Tibial nerve (tissue), 4 donors: ENCODE results near the gene ANKMY2. TPM values are rescaled to one million over a fixed set of nuclear protein-coding genes. Genes with fewer than 3 reads are reported as not detected.
"Not testable (repeated sequence)": the region's sequence is repeated elsewhere in the genome, so short reads cannot be mapped to it uniquely, and the experiment has no call there.

ENCODE experiments used
- DNase-seq, 2 donors: peaks; one replicate each; pipeline ENCODE4 v3.0.0-alpha.2; 2019; ENCODE audit warnings: low spot score in 2 of 2
- H3K27ac ChIP-seq, 4 donors: fragments of 200-600 bp; sonication (generic) in 3 of 4; one replicate each; pipeline ENCODE4 v1.5.1; 2017 to 2019; ENCODE audit warnings: mild to moderate bottlenecking in 1 of 4
- H3K27me3 ChIP-seq, 2 donors: fragments of 200-600 bp; sonication (generic) in 1 of 2; one replicate each; pipeline versions ENCODE4 v1.5.1 to v1.6.0; 2017 to 2019
- H3K36me3 ChIP-seq, 3 donors: fragments of 200-600 bp; sonication (generic); one replicate each; pipeline ENCODE4 v1.5.1; 2018 to 2019
- H3K4me1 ChIP-seq, 4 donors: fragments of 200-600 bp; sonication (generic) in 3 of 4; one replicate each; pipeline ENCODE4 v1.5.1; 2017 to 2019
- H3K4me3 ChIP-seq, 4 donors: fragments of 200-600 bp; sonication (generic) in 3 of 4; one replicate each; pipeline ENCODE4 v1.5.1; 2017 to 2019; ENCODE audit warnings: mild to moderate bottlenecking in 1 of 4, moderate library complexity in 1 of 4
- H3K9me3 ChIP-seq, 4 donors: fragments of 200-600 bp; sonication (generic) in 3 of 4; one replicate each; pipeline ENCODE4 v1.5.1; 2017 to 2019
- EP300 ChIP-seq, 2 donors: sonication (generic); formaldehyde crosslinking; IDR thresholded peaks; one replicate each; pipeline ENCODE4 v1.6.1; 2017; ENCODE audit warnings: antibody characterized with exemption in 2 of 2, mild to moderate bottlenecking in 1 of 2
- POLR2A ChIP-seq, 2 donors: fragments of 450-650 bp; IDR thresholded peaks; one replicate each; pipeline ENCODE4 v1.6.1; 2017; ENCODE audit warnings: antibody characterized with exemption in 2 of 2, mild to moderate bottlenecking in 2 of 2, moderate library complexity in 2 of 2
- WGBS, 2 donors: methylation state at CpG; one replicate each; pipeline ENCODE4 v1.1.5; 2018; 5-methylcytosine and 5-hydroxymethylcytosine counted together
- total RNA-seq, 4 donors: library from RNA; depleted of rRNA; stranded (reverse); fragments of >200 nt; gene quantifications; one replicate each; pipeline ENCODE4 v1.1.0, GENCODE V29; 2016
- TF ChIP-seq, protein P1 (sequence below), 5 experiments: fragments of 200-600 bp in 3 of 5; fragments of 450-650 bp in 2 of 5; sonication (generic) in 3 of 5; IDR thresholded peaks; one replicate each; pipeline ENCODE4 v1.5.1; 2016 to 2019; ENCODE audit warnings: antibody characterized with exemption in 5 of 5, mild to moderate bottlenecking in 3 of 5, moderate library complexity in 2 of 5

Gene ANKMY2
- total RNA-seq, 4 donors from 2014 or later = 10.0 to 15.3 (median 13.7) TPM

DNA sequence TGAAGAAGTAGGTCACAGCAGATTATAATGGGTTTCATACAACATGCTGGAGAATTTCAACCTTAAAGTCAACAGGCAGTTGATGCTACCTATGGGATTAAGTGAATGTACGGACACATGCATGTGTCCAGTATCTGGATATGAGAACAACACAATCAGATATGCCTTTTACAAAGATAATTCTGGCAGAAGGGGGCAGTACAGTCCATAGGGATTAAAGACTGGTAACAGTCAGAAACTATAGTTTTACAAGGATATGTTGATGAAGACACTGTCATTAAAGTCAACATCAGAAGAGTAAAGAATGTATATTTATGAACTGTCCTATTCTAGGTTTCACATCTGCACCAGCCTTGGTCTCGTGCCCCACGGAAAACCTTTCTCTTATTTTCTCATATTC, 41.5 kb downstream of the ANKMY2 start:
- no peaks in the 10 kb centered on the region for H3K9me3 ChIP-seq
- no peaks in the 10 kb centered on the region for H3K27me3 ChIP-seq
- 93 to 94% methylated on average over 3 of the region's 3 CpGs for WGBS, 2 donors
- no peak overlapping the region for H3K27ac ChIP-seq
- no peak overlapping the region for H3K4me3 ChIP-seq
- H3K4me1 ChIP-seq = no peaks in the 10 kb centered on the region
- no peak for DNase-seq
- H3K36me3 ChIP-seq = peaks cover 0 to 93% (median 0%) of the 10 kb centered on the region in 3 donors
- TF ChIP-seq, protein P1, sequence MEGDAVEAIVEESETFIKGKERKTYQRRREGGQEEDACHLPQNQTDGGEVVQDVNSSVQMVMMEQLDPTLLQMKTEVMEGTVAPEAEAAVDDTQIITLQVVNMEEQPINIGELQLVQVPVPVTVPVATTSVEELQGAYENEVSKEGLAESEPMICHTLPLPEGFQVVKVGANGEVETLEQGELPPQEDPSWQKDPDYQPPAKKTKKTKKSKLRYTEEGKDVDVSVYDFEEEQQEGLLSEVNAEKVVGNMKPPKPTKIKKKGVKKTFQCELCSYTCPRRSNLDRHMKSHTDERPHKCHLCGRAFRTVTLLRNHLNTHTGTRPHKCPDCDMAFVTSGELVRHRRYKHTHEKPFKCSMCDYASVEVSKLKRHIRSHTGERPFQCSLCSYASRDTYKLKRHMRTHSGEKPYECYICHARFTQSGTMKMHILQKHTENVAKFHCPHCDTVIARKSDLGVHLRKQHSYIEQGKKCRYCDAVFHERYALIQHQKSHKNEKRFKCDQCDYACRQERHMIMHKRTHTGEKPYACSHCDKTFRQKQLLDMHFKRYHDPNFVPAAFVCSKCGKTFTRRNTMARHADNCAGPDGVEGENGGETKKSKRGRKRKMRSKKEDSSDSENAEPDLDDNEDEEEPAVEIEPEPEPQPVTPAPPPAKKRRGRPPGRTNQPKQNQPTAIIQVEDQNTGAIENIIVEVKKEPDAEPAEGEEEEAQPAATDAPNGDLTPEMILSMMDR (IDR thresholded peaks at IDR 0.05) = peak in 3 of 5 experiments; percentile 6 to 30 (median 16)
- TF ChIP-seq EP300 (IDR thresholded peaks at IDR 0.05) = no peak

DNA sequence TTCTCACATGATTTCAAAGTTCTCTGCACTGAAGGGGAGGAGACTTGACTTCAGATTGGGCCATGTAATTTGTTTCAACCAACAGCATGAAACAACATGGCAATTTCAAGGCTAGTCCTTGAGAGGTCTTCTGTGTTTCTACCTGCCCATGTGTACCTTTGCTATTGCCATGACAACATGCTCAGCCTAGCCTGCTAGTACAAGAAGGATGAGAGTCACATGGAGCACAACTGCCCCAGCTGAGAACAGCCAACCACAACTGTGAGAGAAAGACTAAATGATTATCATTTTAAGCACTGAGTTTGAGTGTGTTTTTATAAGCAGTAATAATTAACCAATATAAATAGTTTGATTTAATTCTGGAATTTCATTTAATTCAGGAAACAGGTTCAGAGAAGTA, 41.9 kb downstream of the ANKMY2 start:
- Histone ChIP-seq H3K36me3 (peaks cover 0 to 93% (median 0%) of the 10 kb centered on the region in 3 donors), H3K4me1 (no peaks in the 10 kb centered on the region), H3K9me3 (no peaks in the 10 kb centered on the region), H3K27me3 (no peaks in the 10 kb centered on the region), H3K27ac (no peak overlapping the region), H3K4me3 (no peak overlapping the region)
- DNase-seq = no peak
- no peak for TF ChIP-seq EP300 (IDR thresholded peaks at IDR 0.05)
- no peak for TF ChIP-seq POLR2A (IDR thresholded peaks at IDR 0.05)
- TF ChIP-seq, protein P1 (IDR thresholded peaks at IDR 0.05) = no peak

DNA sequence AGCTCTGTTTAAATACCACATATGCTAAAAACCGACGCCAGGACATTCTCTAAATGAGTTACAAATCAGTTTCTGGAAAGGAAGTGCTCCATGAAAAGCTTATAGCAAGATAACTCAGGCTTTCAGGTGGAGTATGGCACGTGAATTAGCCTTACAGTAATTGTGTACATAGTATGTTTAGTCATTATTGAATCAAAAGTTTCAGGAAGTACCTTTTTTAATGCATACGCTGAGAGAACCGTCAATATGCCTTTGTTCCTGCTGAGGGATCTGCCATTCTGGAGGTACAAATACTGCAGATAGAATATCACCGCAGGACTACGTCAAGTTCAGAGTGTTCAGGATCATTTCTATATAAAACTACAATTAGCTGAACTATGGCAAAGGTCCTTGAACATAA, 45.7 kb downstream of the ANKMY2 start:
- no peaks in the 10 kb centered on the region for H3K9me3 ChIP-seq
- no peaks in the 10 kb centered on the region for H3K4me1 ChIP-seq
- H3K27me3 ChIP-seq = no peaks in the 10 kb centered on the region
- peaks cover 0 to 72% (median 0%) of the 10 kb centered on the region in 3 donors for H3K36me3 ChIP-seq
- no peak for TF ChIP-seq EP300 (IDR thresholded peaks at IDR 0.05)
- TF ChIP-seq, protein P1 (IDR thresholded peaks at IDR 0.05) = no peak
- no peak overlapping the region for H3K4me3 ChIP-seq
- DNase-seq = no peak
- 85 to 88% methylated on average over 7 of the region's 7 CpGs for WGBS, 2 donors
- no peak overlapping the region for H3K27ac ChIP-seq

DNA sequence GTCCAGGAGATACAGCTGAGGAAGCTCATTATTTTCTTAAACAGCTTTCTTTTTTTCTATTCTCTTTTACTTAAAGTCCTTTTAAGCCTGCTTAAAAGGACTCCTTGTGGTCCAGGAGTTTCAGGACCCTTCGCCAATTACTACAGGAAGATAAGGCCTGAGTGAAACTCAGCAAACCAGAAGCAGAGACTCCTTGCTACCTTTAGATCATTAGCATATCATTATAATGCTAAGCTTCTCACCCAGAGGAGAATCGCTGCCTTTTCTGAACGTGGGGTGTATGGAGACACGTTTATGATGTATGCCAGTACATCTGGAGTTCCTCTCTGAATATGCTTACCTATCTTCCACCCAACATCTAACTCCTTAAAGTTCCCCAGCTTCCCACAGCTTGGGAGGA, 47.5 kb downstream of the ANKMY2 start:
- no peaks in the 10 kb centered on the region for H3K4me1 ChIP-seq
- no peak for TF ChIP-seq POLR2A (IDR thresholded peaks at IDR 0.05)
- TF ChIP-seq EP300 (IDR thresholded peaks at IDR 0.05) = no peak
- TF ChIP-seq, protein P1 (IDR thresholded peaks at IDR 0.05) = no peak
- WGBS, 2 donors = 52 to 61% methylated on average over 4 of the region's 4 CpGs
- H3K27ac ChIP-seq = no peak overlapping the region
- no peaks in the 10 kb centered on the region for H3K9me3 ChIP-seq
- H3K27me3 ChIP-seq = no peaks in the 10 kb centered on the region
- peaks cover 0 to 54% (median 0%) of the 10 kb centered on the region in 3 donors for H3K36me3 ChIP-seq
- DNase-seq = no peak
- no peak overlapping the region for H3K4me3 ChIP-seq

DNA sequence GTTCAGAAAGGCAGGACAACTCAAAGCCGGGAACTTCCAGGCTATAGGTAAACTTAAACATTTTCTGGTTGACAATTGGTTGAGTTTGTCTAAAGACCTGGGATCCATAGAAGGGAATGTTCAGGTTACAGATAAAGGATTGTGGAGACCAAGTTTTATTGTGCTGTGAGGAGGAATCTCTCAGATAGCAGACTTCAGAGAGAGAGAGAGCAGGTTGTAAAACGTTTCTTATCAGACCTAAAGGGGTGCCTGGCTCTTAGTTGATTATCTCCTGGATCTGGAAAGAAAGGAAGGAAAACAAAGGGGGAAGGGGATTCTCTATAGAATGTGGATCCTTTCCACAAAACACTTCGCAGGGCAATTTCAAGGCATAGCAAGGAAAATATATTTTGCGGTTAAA, 50.0 kb downstream of the ANKMY2 start:
- not testable (repeated sequence) for H3K4me1 ChIP-seq, H3K27me3 ChIP-seq, H3K4me3 ChIP-seq, DNase-seq, H3K27ac ChIP-seq, H3K9me3 ChIP-seq
- H3K36me3 ChIP-seq = peaks cover 0 to 30% (median 0%) of the 10 kb centered on the region in 3 donors
- WGBS, 2 donors = 71 to 75% methylated on average over 4 of the region's 4 CpGs

DNA sequence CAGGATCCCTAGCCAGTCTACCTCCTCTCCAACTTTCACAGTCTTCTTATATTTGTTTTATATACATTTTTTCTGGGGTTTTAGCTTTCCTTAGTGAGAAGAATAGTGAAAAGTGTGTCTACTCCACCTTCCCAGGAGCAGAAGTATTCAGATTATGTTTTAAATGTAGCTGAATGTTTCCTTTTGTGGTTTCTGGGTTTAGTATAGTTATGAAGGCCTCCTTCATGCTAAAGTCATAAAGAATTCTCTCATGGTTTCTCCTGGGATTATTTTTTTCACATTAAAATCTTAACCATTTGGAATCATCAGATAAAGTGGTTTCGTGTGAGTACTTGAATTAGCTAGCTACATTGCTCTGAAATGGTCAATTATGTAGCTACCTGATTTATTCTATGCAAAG, 50.9 kb downstream of the ANKMY2 start:
- Histone ChIP-seq H3K27me3 (no peaks in the 10 kb centered on the region), H3K36me3 (peaks cover 0 to 20% (median 0%) of the 10 kb centered on the region in 3 donors), H3K27ac (no peak overlapping the region), H3K4me3 (no peak overlapping the region), H3K4me1 (peaks cover 0 to 5% (median 0%) of the 10 kb centered on the region in 4 donors), H3K9me3 (no peaks in the 10 kb centered on the region)
- no peak for DNase-seq
- WGBS, 2 donors = 80% methylated on average over 1 of the region's 1 CpG
- TF ChIP-seq, protein P1 (IDR thresholded peaks at IDR 0.05) = no peak
- no peak for TF ChIP-seq POLR2A (IDR thresholded peaks at IDR 0.05)
- no peak for TF ChIP-seq EP300 (IDR thresholded peaks at IDR 0.05)
